Mammary epithelial cell (primary cell): ENCODE results near the gene KDM4F.

ENCODE experiments used
- CTCF ChIP-seq, 2 donors: IDR thresholded peaks in 1 of 2; conservative IDR thresholded peaks in 1 of 2; 2 replicates each; pipeline ENCODE4 v1.5.1; 2011 to 2012; ENCODE audit warnings: inconsistent platforms in 2 of 2, low read length in 2 of 2, mild to moderate bottlenecking in 2 of 2, control low read depth in 1 of 2, low read depth in 1 of 2; ENCODE audit not compliant: insufficient read depth in 1 of 2; ENCODE audit errors: extremely low read depth in 1 of 2
- EZH2 ChIP-seq: IDR thresholded peaks from 2 replicates; pipeline ENCODE4 v1.6.1; 2012; ENCODE audit warnings: low read length, inconsistent platforms, borderline replicate concordance

DNA sequence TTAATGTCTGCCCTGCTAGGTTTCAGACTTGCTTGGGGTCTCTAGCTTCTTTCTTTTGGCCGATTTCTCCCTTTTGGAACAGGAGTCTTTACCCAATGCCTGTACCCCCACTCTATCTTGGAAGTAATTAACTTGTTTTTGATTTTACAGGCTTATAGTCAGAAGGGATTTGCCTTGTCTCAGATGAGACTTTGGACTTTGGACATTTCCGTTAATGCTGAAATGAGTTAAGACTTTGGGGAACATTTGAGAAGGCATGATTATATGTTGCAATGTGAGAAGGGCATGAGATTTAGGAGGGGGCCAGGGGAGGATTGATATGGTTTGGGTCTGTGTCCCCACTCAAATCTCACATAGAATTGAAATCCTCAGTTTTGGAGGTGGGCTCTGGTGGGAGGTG lies 5.1 kb downstream of the KDM4F start:
- TF ChIP-seq EZH2: no peak
- no peak for TF ChIP-seq CTCF (conservative IDR thresholded peaks at IDR 0.05 in 1 of 2, IDR thresholded peaks at IDR 0.05 in 1 of 2; ENCODE audit: extremely low read depth in 1 of 2, insufficient read depth in 1 of 2, low read depth in 1 of 2, low read length in 2 of 2)
